HG02642 (cell line): ENCODE measurements around the gene EGLN3.
"Not testable (repeated sequence)": the region's sequence is repeated elsewhere in the genome, so short reads cannot be mapped to it uniquely, and the experiment has no call there.

Source experiments
- ATAC-seq: cut with Tn5 transposase; IDR thresholded peaks from one replicate; pipeline ENCODE4 v1.9.1; 2021; ENCODE audit warnings: mild to moderate bottlenecking; ENCODE audit not compliant: unreplicated experiment, poor library complexity

The EGLN3 gene

GRCh38 chr14:33950320-33951182, at the start of gene EGLN3:
Gene EGLN3 (minus strand): TSS chr14:33951074. CDS start chr14:33950752, 322 bp downstream.
- peak; percentile 89 for ATAC-seq

DNA sequence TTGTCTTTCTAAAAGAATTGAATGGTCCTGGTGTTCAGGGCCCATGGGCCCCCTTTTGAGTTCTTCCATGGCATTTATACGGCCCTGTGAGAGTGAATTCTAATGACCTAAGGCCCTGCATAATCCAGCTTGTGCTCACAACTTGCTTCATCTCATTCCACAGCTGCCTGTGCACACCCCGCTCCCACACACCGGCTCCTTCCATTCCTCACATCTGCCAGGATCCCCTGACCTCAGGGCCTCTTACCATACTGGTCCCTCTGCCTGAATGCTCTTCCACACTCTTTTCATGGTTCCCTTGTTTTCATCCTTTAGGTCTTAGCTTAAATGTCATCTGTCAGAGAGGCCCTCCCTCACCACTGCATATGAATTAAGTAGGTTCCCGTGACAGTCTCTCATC, 49.5 kb upstream of the EGLN3 start:
- no peak for ATAC-seq

DNA sequence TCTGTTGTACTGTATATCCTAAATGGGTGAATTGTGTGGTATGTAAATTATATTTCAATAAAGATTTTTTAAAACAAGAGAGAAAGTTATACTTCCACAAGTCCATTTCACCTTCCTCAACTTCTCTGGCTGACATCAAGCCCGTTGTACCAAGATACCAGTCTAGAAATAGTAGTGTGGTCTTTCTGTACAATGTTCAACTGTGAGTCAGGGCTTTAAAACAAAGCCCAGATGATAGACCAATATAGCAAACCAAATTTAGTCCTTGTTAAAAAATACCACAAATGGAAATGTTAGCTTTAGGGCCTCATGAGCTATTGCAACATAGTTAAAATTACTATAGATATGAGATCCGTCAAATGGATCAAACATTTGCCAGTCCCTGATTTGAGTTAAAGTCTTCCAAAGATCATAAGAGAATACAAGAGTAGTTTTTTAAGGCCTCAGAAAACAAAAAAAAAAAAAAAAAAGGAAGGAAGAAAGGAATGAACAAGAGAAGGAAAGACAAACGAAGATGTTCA, 49.0 kb upstream of the EGLN3 start:
- no peak for ATAC-seq

DNA sequence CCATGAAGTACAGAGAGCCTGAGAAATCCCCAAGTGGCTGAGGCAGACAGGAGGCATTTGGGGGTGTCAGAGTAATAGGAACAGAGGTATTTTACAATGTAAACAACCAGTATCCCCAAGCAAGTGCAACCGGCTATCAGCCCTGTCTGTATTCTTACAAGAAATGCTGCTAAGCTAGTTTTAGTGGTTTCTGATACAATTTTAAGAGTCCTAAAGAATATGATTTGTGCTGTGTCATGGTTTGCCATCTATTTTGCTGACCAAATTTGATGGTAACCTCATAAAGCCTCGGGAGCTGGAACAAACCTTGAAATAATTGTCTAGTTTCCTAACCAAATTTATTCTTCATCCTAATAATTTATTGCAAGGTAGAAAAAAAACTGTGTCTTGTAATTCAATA, 46.7 kb upstream of the EGLN3 start:
- ATAC-seq = no peak

GRCh38 chr14:33996462-33996861, 45.6 kb upstream of the EGLN3 start:
- no peak for ATAC-seq

DNA sequence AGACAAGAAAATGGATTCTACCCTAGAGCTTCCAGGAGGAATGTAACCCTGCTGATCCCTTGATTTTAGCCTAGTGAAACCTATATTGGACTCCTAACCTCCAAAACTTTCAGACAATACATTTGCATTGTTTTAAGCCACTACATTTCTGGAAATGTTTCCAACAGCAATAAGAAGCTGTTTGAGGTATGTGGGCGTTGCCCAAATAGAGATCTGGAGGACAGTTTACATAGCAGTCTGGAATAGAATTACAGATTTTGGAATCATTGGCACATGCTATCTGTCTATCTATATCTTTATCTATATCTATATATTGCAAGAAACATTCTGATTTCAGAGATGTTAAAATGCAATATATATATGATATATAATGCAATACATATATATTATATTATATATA, 42.4 kb upstream of the EGLN3 start:
- no peak for ATAC-seq

DNA sequence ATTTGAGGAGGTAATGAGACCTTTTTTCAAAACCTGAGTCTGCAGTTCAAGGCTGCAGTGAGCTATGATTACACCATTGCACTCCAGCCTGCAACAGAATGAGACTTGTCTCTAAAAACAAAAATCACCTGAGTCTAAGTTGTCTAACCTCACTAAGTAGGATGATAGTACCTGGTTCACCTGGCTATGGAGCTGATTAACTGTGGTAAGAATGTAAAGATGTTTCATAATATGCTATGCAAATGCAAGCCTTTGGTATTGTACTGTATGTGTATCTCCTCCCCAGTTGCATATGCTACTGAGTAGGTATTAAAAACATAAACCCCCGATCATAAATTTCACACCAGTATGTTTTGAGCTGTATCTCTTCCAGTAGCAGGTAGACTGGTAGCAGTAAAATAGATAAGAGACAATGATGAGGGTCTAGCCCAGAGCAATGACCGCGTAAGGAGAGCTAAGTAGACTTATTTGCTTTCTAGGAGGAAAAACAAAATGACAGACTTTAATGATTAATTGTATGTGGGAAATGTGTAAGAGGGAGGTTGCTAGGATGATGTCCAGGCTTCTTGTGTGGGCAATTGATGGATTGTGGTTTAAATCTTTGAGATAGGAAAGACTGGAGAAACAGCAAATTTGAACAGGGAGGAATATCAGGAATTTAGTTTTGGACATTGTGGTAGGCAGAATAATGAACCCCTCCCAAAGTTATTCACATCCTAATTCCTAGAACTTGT, 41.6 kb upstream of the EGLN3 start:
- ATAC-seq = no peak

DNA sequence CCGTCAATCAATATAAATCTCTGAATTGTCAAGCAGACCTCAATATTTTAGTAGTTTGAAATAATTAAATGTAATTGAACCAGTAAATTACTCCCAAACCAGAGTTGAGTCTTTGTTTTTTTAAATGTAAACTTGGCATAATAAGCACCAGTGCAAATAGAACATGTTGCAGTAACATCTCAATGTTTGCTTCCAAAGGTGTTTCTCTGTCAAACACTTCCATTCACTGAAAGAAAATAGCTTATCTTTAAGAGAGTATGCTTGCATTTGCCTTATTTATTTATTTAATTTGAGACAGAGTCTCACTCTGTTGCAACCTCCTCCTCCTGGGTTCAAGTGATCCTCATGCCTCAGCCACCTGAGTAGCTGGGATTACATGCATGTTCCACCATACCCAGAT, 39.9 kb upstream of the EGLN3 start:
- no peak for ATAC-seq

DNA sequence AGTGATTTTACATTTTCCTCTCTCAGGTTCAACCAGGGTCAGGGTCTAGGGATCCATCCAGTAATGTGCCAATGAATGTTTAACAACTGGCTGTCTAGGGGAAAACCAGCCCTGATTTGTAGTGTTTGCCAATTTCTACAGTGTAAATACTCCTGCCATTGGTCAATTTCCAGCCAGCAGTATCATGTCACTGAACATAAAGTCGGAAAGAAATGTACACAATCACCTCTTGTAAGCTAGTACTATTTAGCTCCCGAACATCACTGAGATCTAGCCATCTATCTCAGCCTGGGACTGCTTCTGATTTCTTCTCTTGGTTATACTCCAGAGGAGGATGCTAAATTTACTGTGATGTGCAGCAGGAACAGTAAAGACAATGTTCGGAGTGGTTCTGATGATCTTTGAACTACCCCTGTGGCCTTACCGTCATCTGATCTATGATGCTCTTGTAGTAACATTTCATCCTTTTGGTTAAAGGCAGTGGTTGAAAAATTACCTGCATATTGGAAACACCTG, 36.7 kb upstream of the EGLN3 start:
- no peak for ATAC-seq

- no peak for ATAC-seq
Observed at GRCh38 chr14:33986804-33987203, 35.9 kb upstream of the EGLN3 start.

DNA sequence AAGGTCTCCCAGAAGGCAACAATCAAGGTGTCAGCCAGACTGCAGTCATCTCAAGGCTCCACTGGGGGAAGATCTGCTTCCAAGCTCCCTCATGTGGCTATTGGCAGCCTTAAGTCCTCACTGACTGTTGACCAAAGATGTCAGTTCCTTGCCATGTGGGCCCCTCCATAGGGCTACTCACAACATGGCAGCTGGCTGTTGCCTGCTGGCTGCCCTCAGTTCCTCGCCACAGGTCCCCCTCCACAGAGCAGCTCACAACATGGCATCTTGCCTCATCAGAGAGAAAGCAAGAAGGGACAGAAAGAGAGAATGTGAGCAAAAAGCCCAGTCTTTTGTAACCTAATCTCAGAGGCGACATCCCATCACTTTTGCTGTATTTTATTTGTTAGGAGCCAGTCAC, 34.4 kb upstream of the EGLN3 start:
- no peak for ATAC-seq

DNA sequence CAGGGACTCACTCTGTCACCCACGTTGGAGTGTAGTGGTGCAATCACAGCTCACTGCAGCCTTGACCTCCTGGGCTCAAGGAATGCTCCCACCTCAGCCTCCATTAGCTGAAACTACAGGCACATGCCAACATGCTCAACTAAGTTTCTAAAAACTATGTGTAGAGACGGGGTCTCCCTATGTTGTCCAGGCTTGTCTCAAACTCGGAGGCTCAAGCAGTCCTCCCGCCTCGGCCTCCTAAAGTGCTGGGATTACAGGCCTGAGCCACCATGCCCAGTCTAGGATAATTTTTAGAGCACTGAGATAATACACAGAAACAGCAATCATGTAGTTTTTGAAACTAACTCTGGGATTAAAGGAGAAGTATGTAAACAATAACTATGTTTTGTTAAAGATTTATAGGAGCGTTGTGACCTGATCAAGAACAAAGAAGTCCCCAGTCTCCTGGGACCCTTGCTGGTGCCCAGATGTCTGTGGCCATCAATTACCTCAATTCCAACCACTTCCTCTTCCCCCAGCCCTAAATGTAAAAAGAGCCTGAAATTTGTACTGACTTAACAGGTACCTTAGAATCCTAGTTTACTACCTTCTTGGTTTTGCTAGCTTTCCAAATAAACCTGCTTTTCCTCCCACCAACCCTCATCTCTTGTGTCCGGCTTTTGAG, 28.9 kb upstream of the EGLN3 start:
- ATAC-seq = peak; percentile 74

DNA sequence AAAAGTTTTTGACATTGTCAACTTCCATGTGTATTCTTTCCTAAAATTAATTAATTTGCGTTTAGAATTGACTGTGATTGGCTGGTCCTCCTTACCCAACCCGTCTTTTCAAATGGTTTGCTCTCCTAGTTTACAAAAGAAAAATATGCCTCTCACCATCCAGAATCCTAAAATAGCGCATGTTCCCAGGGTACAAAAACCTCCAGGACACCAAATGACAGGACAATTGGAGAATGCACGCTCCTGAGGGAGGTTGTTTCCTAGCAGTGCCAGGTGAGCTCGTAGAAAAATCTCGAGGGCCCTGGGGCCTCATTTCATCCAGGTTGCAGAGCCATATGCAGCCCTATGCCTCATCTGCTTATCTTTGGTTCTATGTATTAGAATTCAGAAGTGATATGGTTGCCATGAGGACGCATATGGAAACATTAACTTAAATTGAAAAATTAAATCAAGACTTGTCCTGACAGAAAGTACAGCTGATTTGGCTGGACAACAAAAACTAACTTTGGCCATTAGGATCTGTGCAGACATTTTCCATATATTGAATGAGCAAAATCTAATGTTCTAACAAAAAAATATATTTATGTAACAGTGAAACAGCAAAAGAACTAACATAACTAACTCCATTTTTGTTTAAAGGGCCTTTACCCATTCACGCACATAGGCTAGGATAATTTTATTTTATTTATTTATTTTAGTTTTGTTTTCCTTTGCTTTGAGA, 28.2 kb upstream of the EGLN3 start:
- ATAC-seq = no peak

DNA sequence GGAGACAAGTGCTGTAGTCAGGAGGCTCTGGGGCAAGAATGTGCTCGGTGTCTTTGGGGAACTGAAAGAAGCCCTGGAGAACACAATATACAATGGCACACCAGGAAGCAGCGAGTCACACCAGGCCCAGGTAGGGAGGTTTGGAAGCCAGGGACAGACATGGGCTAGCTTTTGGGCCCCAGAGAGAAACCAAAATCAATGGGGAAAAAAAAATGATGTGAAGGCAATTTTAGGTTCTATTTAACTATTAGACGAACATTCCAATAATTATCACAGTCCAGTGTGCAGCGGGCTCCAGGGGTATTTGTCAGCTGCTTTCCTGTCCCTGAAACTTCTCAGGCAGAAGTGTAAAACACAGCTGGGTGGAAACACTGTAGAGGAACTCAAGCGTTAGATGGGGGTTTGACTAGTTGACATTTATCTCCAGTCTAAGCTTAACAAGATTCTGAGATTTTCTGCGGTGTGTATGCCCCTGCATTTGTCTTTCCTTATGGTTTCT, 21.8 kb upstream of the EGLN3 start:
- ATAC-seq = peak; percentile 95

DNA sequence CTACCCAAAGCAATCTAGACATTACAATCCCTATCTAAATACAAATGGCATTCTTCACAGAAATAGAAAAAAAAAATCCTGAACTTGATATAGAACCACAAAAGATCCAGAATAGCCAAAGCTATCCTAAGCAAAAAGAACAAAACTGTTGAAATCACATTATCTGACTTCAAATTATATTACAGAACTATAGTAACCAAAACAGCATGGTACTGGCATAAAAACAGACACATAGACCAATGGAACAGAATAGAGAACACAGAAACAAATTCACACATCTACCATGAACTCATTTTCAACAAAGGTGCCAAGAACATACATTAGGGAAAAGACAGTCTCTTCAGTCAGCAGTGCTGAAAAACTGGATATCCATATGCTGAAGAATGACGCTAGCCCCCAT, 19.0 kb upstream of the EGLN3 start:
- ATAC-seq = not testable (repeated sequence)

DNA sequence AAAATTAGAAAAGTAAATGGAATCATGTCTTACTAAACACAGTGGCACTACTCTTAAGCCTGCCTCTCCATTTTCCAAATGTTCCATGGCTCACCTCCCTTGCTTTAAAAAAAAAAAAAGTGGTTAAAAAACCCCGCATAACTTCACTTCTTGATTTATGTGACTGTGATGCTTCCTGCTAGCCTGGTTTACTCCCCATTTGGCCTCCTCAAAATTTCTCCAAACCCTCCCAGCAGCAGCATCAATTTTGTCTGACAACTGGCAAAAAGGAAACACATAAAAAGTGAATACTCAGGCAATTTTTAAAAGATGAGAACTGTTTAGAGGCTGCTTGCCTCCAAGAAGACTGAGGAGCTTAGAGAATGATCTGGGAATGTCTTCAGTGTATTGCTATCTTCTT, 17.8 kb upstream of the EGLN3 start:
- ATAC-seq = no peak

DNA sequence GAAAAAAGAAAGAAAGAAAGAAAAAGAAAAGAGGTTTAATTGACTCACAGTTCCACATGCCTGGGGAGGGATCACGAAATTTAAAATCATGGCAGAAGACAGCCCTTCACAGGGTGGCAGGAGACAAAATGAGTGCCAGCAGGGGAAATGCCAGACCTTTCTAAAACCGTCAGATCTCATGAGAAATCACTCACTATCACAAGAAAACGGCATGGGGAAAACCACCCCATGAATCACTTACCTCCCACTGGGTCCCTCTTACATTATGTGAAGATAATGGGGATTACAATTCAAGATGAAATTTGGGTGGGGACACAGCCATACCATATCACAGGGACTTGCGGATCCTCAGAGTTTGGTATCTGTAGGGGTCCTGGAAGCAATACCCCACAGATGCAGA, 16.3 kb upstream of the EGLN3 start:
- ATAC-seq = no peak

DNA sequence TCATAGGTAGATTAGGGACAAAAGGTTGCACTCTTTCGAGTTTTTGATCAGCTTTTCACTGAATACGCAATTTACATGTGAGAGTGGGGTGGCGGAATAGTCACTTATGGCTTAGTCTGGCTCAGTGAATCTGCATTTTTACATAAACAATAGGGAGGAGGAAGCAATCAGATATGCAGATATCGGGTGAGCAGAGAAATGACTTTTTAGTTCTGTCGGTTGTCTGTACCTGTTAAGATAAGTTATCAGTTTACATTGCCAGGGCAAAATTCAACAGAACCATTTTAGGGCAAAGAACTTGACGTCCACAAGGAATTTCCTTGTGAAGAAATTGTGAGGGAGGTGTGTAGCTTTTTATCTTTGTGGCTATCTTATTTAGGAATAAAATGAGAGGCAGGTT, 15.4 kb upstream of the EGLN3 start:
- no peak for ATAC-seq

GRCh38 chr14:33964599-33965317, 13.9 kb upstream of the EGLN3 start:
- ATAC-seq = no peak
